HEK293T (cell line): ENCODE results near the gene CD81.

ENCODE experiments used
- CTCF ChIA-PET: fragments of 350-600 bp; formaldehyde crosslinking; extraction: SDS; loops from one replicate; lab custom pipeline; 2021; ENCODE audit warnings: antibody characterized with exemption, inconsistent platforms; lab: Yijun Ruan, JAX
- POLR2A ChIA-PET: fragments of 350-600 bp; formaldehyde crosslinking; extraction: SDS; loops from one replicate; lab custom pipeline; 2020; ENCODE audit warnings: antibody characterized with exemption, inconsistent platforms; lab: Yijun Ruan, JAX
- DNase-seq: peaks from one replicate; pipeline ENCODE4 v3.0.0; 2012; ENCODE audit warnings: mixed read lengths; ENCODE audit errors: extremely low spot score
- ARNT ChIP-seq: fragments of 450-650 bp; IDR thresholded peaks from 2 replicates; pipeline ENCODE4 v1.6.1; 2017; ENCODE audit warnings: mild to moderate bottlenecking
- BHLHE40 ChIP-seq: fragments of 450-650 bp; IDR thresholded peaks from 2 replicates; pipeline ENCODE4 v1.6.1; 2016; ENCODE audit warnings: mild to moderate bottlenecking, moderate library complexity, borderline replicate concordance
- CTBP1 ChIP-seq: fragments of 450-650 bp; IDR thresholded peaks from 2 replicates; pipeline ENCODE4 v1.6.1; 2016; ENCODE audit warnings: borderline replicate concordance
- ELF4 ChIP-seq: fragments of 450-650 bp; IDR thresholded peaks from 2 replicates; pipeline ENCODE4 v1.6.1; 2017; ENCODE audit warnings: antibody characterized with exemption
- FOXA1 ChIP-seq: fragments of 450-650 bp; IDR thresholded peaks from 2 replicates; pipeline ENCODE4 v1.6.1; 2016; ENCODE audit warnings: mild to moderate bottlenecking
- FOXK2 ChIP-seq: fragments of 450-650 bp; IDR thresholded peaks from 2 replicates; pipeline ENCODE4 v1.6.1; 2016; ENCODE audit warnings: mild to moderate bottlenecking
- FOXM1 ChIP-seq: fragments of 450-650 bp; IDR thresholded peaks from 2 replicates; pipeline ENCODE4 v1.6.1; 2017; ENCODE audit warnings: mild to moderate bottlenecking, borderline replicate concordance
- HDGF ChIP-seq: fragments of 450-650 bp; IDR thresholded peaks from 2 replicates; pipeline ENCODE4 v1.6.1; 2017; ENCODE audit warnings: antibody characterized with exemption, borderline replicate concordance
- L3MBTL2 ChIP-seq: fragments of 450-650 bp; conservative IDR thresholded peaks from 2 replicates; pipeline ENCODE4 v1.6.1; 2016; ENCODE audit warnings: mild to moderate bottlenecking
- LEF1 ChIP-seq: fragments of 450-650 bp; IDR thresholded peaks from 2 replicates; pipeline ENCODE4 v1.6.1; 2017; ENCODE audit warnings: mild to moderate bottlenecking, borderline replicate concordance
- NFRKB ChIP-seq: fragments of 450-650 bp; IDR thresholded peaks from 2 replicates; pipeline ENCODE4 v1.6.1; 2016; ENCODE audit warnings: mild to moderate bottlenecking, moderate library complexity
- PKNOX1 ChIP-seq: fragments of 450-650 bp; IDR thresholded peaks from 2 replicates; pipeline ENCODE4 v1.6.1; 2016
- SP1 ChIP-seq: fragments of 450-650 bp; IDR thresholded peaks from 2 replicates; pipeline ENCODE4 v1.6.1; 2017
- SUZ12 ChIP-seq: fragments of 450-650 bp; IDR thresholded peaks from 2 replicates; pipeline ENCODE4 v1.6.1; 2016; ENCODE audit warnings: mild to moderate bottlenecking
- TARDBP ChIP-seq: fragments of 450-650 bp; IDR thresholded peaks from 2 replicates; pipeline ENCODE4 v1.6.1; 2016
- ZNF384 ChIP-seq: fragments of 450-650 bp; IDR thresholded peaks from 2 replicates; pipeline ENCODE4 v1.6.1; 2016

The CD81 gene, protein sequence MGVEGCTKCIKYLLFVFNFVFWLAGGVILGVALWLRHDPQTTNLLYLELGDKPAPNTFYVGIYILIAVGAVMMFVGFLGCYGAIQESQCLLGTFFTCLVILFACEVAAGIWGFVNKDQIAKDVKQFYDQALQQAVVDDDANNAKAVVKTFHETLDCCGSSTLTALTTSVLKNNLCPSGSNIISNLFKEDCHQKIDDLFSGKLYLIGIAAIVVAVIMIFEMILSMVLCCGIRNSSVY

DNA sequence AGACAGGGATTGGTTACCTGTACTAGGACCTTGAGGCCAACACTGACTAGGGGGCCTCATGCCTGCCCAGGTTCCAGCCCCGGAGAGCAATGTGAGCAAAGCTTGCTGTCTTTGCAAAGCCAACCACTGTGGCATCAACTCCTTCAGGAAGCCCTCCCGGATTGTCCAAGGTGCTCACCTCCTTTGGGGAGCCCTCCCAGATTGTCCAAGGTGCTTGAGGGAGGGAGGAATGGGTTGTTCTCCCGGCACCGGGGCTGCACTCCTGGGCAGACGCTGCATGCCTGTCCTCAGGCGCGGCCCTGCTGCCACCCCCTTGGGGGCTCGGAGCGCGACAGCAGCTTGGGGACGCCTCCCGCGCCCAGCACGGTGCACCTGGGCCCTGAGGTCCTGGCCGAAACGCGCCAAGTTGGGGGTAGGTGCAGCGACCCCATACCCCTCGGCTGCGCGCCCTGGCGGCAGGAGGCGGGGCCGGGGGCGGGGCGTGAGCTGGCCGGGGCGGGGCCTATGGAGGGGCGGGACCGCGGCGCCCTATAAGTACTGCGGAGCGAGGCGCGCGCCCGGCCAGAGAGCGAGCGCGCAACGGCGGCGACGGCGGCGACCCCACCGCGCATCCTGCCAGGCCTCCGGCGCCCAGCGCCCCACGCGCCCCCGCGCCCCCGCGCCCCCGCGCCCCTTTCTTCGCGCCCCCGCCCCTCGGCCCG lies at the start of gene CD81:
Gene CD81 (plus strand): TSS at position 560 of the 701 bp plus-strand sequence. CDS start 240 bp downstream, outside the sequence.
- peak; percentile 90 for DNase-seq
- POLR2A ChIA-PET = interaction anchor here (0.5 to 1.8 kb wide), 10 partner anchors 9 to 683 kb away, joined by 3 to 13 read pairs (median 5); partner anchors contain the start of gene TSSC4
- CTCF ChIA-PET = interaction anchor here (1.4 to 1.5 kb wide), 2 partner anchors 10 to 72 kb away, joined by 4 to 6 read pairs; no protein-coding TSS in a partner anchor

GRCh38 chr11:2328021-2328420 lies 49.1 kb upstream of the CD81 start:
- ChIA-PET POLR2A (no interaction called here), CTCF (no interaction called here)
- TF ChIP-seq ZNF384 (no peak), CTBP1 (no peak), LEF1 (no peak), ARNT (no peak), ELF4 (no peak), BHLHE40 (no peak)
- DNase-seq = no peak

More for the DNA sequence above, at the start of gene CD81:
- TF ChIP-seq ELF4 (no peak), LEF1 (no peak), BHLHE40 (no peak), ZNF384 (no peak), SUZ12 (no peak), L3MBTL2 (no peak), FOXA1 (no peak)

DNA sequence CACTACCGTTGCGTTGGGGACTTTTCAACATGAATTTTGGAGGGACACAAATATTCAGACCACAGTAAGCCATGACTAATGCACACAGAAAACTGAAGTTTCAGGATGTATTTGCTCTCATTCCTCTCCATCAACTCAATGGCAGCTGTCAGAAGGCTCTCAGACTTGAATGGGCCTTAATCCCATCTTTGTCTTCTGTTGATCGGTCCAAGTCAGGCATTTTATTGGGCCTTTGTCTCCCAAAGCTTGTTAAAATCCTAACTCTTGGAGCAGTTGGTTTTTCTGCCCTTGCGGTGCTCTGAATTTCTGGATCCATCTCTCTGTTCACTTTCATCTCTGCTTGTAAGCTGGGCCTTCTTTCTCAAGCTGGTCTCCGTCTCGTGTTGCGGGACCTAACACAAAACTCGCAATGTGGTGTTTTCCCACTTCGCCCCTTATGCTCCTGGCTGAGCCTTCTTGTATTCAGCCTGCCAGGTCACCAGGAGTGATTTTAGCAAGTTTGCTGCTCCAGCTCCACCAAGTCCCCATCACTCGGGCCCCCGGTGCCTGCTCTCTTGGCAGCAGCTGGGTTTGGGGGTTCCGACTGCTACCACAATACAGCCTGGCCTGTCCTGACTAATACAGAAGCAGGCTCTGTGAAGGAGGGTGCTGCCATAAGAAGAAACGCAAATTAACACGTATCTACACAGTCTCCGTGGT lies 48.3 kb upstream of the CD81 start:
- no peak for TF ChIP-seq FOXA1
- TF ChIP-seq CTBP1 = no peak
- TF ChIP-seq L3MBTL2 = no peak
- no peak for TF ChIP-seq SUZ12
- no peak for TF ChIP-seq BHLHE40
- no peak for TF ChIP-seq PKNOX1
- TF ChIP-seq HDGF = no peak
- TF ChIP-seq ELF4 = no peak
- no peak for TF ChIP-seq FOXK2
- TF ChIP-seq LEF1 = no peak
- TF ChIP-seq ARNT = no peak
- ChIA-PET CTCF (no interaction called here), POLR2A (interaction anchor here (1.0 kb wide), 1 partner anchor 48 kb away, joined by 3 read pairs; the partner anchor contains the start of gene CD81)
- DNase-seq = no peak

GRCh38 chr11:2329551-2329950 lies 47.6 kb upstream of the CD81 start:
- ChIA-PET CTCF (no interaction called here), POLR2A (interaction anchor here (1.0 kb wide), 1 partner anchor 48 kb away, joined by 3 read pairs; the partner anchor contains the start of gene CD81)
- no peak for DNase-seq
- TF ChIP-seq SUZ12 (no peak), SP1 (no peak), ZNF384 (no peak), ELF4 (no peak), FOXM1 (no peak), NFRKB (no peak), L3MBTL2 (no peak), LEF1 (no peak), ARNT (no peak), TARDBP (no peak), FOXK2 (no peak), PKNOX1 (no peak), HDGF (no peak), FOXA1 (no peak), CTBP1 (no peak), BHLHE40 (no peak)

- CTCF ChIA-PET = no interaction called here
- POLR2A ChIA-PET = no interaction called here
Observed at GRCh38 chr11:2330696-2331095, 46.4 kb upstream of the CD81 start.

More at GRCh38 chr11:2330696-2331095, 46.4 kb upstream of the CD81 start:
- no peak for DNase-seq
- no peak for TF ChIP-seq HDGF
- TF ChIP-seq ELF4 = no peak
- no peak for TF ChIP-seq FOXA1
- no peak for TF ChIP-seq SP1
- no peak for TF ChIP-seq L3MBTL2
- TF ChIP-seq PKNOX1 = no peak
- TF ChIP-seq FOXK2 = no peak
- no peak for TF ChIP-seq CTBP1
- no peak for TF ChIP-seq FOXM1
- TF ChIP-seq ARNT = no peak
- TF ChIP-seq BHLHE40 = no peak
- no peak for TF ChIP-seq ZNF384
- no peak for TF ChIP-seq NFRKB
- TF ChIP-seq LEF1 = no peak
- TF ChIP-seq SUZ12 = no peak
